NCI-H510A (cell line): ENCODE data around the gene RAB10.
A peak's percentile ranks its signal among the peaks of the same experiment; 100 is the strongest.
"Not testable (repeated sequence)": the region's sequence is repeated elsewhere in the genome, so short reads cannot be mapped to it uniquely, and the experiment has no call there.

Experiments
- DNase-seq: peaks from one replicate; lab custom pipeline; 2025; lab: John Stamatoyannopoulos, UW

Gene RAB10

GRCh38 chr2:26016012-26016705 lies 17.7 kb upstream of the RAB10 start:
- DNase-seq, result no peak

- not testable (repeated sequence) for DNase-seq
Measured at GRCh38 chr2:26016706-26017045, 17.2 kb upstream of the RAB10 start.

GRCh38 chr2:26017464-26018183 lies 16.3 kb upstream of the RAB10 start:
- no peak for DNase-seq

- peak; percentile 42 for DNase-seq
Measured at GRCh38 chr2:26018184-26019055, 15.5 kb upstream of the RAB10 start.

- DNase-seq, result no peak
Measured at GRCh38 chr2:26020231-26020640, 13.6 kb upstream of the RAB10 start.

GRCh38 chr2:26024260-26024659 lies 9.6 kb upstream of the RAB10 start:
- DNase-seq, result no peak

- no peak for DNase-seq
Measured at GRCh38 chr2:26025509-26025908, 8.4 kb upstream of the RAB10 start.

GRCh38 chr2:26028083-26028482 lies 5.8 kb upstream of the RAB10 start:
- DNase-seq, result not testable (repeated sequence)

GRCh38 chr2:26032586-26033269 lies 1.2 kb upstream of the RAB10 start:
- not testable (repeated sequence) for DNase-seq

- DNase-seq, result peak; percentile 90
Measured at GRCh38 chr2:26033270-26033817, 540 bp upstream of the RAB10 start.

GRCh38 chr2:26034637-26034992 lies 731 bp downstream of the RAB10 start:
- no peak for DNase-seq

- DNase-seq, result no peak
Measured at GRCh38 chr2:26035090-26035743, 1.3 kb downstream of the RAB10 start.

- DNase-seq, result no peak
Measured at GRCh38 chr2:26039603-26040323, 5.9 kb downstream of the RAB10 start.

GRCh38 chr2:26043109-26043508 lies 9.2 kb downstream of the RAB10 start:
- DNase-seq, result no peak

GRCh38 chr2:26043862-26044696 lies 10.2 kb downstream of the RAB10 start:
- no peak for DNase-seq

GRCh38 chr2:26048791-26049190 lies 14.9 kb downstream of the RAB10 start:
- no peak for DNase-seq

- no peak for DNase-seq
Measured at GRCh38 chr2:26049641-26050040, 15.8 kb downstream of the RAB10 start.

GRCh38 chr2:26052740-26053139 lies 18.9 kb downstream of the RAB10 start:
- DNase-seq, result no peak

- no peak for DNase-seq
Measured at GRCh38 chr2:26054598-26055348, 20.9 kb downstream of the RAB10 start.
